NCI-H2029 (cell line): ENCODE measurements around the gene DPYD.
A peak's percentile ranks its signal among the peaks of the same experiment; 100 is the strongest.

Experiments
- DNase-seq: peaks from one replicate; lab custom pipeline; 2025; lab: John Stamatoyannopoulos, UW

The DPYD gene

DNA sequence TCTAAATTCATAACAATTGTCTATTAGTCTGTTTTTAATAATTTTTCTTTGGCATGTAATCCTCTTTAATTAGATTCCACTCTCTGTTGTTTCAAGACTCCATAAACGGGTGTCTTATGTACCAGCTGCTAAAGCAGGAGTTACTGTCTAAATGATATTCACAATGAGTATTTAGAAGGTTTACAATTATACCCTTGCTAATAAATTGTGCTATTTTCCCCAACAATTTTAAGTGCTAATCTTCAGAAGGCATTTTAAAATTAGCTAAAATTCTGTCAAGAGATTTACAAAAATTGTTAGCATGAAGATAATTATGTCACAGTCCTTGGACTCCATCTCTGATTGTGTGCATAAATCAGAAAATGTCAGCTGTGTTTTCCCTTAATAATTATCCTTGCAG, 83.7 kb downstream of the DPYD start:
- no peak for DNase-seq

DNA sequence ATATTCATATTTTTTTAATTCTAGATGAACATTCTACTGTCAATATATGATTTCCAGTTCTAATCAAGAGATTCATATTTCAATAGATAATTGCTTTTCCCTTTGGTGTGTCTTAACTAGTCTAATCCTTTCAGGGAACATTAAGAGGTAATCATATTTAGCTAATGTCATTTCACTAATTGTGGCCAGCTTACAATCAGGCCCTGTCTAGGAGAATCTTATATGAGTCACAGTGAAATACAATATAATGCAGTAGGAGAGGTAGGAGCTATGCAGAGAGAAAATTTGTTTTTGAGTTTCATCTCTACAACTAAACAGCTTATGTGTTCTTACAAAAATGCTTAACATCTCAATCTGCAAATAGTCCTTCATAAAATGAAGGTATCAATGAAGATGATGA, 85.9 kb downstream of the DPYD start:
- no peak for DNase-seq

DNA sequence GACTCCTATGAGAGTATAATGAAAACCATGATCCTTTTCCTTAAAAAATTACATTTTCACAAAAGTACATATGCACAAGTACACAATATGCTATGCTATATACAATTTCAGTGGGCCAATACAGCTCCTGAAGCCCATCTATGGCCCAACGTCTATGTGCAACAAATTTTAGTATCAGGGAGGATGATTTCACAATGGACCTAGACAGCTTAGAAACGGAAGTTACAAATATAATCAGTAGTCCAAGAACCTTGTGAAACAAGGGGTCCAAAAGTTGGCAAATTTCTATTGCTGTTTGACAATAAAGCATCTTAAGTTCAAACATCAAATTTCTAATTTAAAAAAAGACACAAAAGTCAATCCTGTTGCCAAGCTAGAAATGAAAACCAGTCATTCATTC, 87.0 kb downstream of the DPYD start:
- DNase-seq = no peak

DNA sequence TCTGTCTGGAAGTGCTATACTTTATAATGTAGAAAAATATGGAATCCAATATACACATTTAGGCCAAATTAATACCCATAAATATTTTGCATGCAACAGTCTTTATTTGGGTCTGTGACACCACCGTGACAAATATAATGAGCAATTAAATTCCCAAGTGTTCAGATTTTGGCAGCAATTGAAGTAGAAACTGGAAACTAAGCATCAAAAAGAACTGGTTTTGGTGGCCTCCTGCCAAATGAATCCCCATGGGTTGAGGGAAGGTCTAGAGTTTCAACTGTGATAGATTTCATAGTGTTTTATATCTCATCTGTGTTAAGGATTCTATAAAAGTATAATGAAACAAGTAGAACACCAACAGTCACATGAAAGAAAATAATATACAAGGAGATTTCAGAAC, 88.4 kb downstream of the DPYD start:
- DNase-seq = peak; percentile 22

DNA sequence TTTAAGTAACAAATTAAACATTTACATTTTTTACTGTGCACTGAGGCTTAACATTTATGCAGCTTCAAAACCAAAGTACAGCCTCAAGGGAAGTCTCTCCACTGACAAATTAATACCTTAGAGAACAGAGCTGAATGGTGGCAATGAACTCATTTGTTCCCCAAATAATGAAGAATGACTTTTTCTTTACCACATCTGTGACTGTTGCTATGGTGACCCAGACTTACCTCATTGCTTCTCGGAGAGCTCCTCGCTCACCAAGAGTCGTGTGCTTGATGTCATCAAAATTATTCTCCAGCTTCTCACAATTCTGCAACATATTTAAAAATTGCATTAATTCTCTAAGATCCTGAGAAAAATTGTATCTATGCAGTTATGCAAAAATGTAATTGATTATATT, 92.9 kb downstream of the DPYD start:
- no peak for DNase-seq

DNA sequence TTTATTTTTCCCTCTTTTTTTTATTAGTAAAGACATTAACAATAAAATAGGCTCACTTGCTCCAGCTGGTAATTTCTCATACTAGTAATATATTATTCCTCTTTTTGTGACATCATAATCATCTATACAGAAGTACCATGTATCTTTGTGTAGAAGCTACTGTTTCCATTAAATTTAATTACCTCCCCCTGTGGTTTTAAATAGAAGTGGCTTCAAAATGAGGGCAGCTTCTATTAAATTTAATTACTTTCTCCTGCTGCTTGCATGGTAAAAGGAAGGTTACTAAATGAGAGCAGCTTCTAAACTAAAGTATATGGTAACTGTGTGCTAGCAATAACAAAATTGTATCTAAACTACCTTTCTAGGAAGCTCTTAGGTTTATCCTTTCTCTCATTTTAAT, 94.0 kb downstream of the DPYD start:
- DNase-seq = no peak

DNA sequence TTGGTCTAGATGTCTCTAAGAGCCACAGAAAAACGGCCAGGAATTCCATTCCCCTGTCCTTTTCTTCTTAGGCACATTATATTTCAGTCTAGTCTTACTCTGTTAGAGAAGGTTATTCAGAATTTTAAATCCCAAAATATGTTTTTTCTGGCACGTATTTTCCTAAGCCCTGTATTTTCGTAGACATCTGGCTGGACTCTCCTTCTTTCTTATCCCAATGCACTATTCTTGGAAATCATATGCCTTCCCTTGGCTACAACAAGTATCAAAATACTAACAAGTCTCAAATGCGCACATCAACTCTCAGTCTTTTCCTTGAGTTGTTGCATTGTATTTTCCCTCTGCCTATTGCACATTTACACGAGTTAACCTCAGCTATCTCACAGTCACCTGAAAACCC, 96.2 kb downstream of the DPYD start:
- no peak for DNase-seq

DNA sequence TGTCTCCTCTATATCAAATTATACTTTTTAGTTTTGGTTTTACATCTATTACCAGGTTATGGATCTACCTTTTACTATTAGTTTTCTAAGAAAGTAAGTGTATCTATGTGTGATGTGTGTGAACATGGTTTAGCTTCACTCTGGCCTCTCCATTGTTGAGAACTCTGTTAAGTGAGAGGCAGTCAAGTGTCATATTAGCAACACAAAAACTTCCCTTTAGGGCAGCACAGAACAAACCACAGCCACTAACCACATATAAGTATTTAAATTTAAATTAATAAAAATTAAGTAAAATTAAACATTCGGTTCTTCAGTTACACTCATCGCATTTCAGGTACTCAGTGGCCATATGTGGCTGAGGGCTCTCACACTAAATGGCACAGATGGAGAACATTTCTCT, 96.6 kb downstream of the DPYD start:
- no peak for DNase-seq

DNA sequence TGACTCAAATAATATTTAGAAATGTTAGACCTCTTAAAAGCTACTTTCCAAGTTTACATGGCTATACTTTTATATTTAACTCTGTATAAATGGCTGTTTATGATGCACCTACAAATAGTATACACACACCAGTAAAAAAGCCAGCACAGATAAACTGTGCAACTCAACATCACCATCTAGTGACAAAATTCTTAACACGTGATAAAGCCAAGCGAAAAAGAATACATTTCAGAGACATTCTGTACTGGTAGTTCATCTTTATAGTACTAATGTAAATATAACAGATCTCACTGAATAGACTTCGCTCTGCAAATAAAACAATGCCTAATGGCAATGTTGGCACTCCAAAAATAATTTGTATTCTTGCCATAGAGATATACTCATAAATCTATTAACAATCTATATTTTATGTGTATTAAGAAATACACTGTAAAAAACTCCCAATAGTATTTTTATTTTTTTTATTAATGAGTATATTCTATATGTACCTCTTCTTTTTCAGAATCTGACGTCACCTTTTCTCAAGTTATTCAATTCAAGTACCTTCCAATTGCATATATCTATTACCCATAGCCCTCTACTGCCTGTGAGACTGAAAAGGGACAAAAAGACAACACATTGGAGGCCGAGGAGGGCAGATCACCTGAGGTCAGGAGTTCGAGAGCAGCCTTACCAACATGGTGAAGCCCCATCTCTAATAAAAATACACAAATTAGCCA, 100.2 kb downstream of the DPYD start:
- DNase-seq = peak; percentile 8

DNA sequence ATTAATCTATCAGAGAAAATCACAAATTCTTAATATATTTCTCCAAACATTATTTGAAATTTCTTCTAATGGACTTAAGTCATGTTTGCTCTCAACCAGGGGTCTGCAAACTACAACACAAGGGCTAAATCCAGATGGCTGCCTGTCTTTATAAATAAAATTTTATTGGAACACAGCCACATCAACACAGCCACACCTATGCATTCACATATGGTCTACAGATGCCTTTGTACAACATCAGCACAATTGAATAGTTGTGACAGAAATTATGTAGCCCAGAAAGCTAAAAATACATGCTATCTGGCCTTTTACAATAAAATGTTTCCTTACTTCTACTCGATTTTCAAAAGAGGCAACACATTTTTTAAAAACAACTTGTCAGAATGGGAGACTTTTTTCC, 103.9 kb downstream of the DPYD start:
- DNase-seq = no peak

DNA sequence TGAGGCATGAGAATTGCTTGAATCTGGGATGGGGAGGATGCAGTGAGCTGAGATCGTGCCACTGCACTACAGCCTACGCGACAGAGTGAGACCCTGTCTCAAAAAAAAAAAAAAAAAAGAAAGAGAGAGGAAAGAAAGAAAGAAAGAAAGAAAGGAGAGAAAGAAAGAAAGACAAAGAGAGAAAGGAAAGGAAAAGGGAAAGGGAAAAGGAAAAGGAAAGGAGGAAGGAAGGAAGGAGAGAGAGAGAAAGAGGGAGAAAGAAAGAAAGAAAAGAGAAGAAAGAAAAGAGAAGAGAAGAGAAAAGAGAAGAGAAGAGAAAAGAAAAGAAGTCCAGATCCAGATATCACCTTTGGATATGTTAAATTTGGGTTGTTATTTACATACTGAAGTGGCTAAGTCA, 106.0 kb downstream of the DPYD start:
- no peak for DNase-seq

DNA sequence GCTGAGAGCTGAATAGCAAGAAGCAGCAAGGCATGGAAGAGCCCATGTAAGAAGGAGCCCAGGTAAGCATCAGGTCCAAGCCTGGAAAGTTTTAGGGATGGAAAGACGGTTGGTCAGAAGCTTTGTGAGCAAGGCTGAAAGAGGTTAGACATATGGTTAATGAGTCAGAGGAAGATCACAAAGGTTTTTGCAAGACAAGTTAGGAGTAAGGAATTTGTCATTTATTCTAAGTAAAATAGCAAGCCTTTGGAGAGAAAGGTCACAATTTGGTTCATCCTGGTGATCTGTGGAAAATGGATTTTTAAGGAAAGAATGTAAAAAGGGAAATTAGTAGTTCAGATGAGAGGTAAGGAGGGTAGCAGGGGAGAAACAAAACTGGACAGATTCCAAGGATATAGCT, 106.7 kb downstream of the DPYD start:
- no peak for DNase-seq

DNA sequence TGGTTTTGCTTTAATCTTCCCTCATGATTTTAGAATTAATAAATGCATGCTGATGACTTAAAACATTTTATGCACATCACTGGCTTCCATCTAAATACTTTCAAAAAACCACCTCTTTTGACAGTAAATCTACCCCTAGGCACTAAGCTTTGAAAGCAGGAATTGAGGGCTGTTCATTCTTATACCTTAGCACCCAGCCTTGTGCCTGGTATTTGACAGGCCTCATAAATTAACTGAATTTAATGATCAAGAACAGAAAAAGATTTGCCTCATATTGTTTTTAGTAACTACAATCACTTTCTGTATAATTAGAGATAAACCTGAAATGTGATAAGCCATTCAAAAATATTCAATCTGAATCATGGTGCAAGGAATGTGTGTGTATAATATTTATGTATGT, 108.8 kb downstream of the DPYD start:
- no peak for DNase-seq

DNA sequence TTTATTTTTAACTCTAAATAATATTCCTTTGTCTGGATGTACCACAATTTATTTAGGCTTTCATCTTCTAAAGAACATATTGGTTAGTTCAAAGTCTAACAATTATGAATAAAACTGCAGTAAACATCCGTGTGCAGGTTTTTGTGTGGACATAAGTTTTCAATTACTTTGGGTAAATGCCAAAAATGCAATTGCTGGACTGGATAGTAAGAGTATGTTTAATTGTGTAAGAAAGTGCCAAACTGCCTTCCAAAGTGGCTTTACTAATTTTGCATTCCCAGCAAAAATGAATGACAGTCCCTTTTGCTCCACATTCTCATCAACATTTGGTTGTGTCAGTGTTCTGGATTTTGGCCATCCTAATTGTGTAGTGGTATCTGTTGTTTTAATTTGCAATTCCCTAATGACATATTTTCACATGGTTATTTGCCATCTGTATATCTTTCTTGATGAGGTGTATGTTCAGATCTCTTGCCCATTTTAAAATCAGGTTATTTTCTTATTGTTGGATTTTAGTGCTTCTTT, 113.8 kb downstream of the DPYD start:
- DNase-seq = no peak

DNA sequence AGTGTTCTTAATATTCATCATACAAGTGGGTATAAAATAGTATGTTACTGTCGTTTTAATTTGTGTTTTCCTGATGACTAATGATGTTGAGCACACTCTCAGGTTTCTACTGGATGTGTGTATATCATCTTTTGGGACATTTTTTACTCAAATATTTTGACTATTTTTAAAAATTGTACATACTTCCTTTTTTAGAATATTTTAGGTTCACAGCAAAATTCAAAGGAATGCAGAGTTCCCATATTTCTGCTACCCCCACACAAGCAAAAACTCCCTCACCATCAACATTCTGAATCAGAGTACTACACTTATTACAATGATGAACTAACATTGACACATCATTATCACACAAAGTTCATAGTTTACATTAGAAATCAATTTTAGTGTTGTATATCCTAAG, 114.5 kb downstream of the DPYD start:
- DNase-seq = no peak

DNA sequence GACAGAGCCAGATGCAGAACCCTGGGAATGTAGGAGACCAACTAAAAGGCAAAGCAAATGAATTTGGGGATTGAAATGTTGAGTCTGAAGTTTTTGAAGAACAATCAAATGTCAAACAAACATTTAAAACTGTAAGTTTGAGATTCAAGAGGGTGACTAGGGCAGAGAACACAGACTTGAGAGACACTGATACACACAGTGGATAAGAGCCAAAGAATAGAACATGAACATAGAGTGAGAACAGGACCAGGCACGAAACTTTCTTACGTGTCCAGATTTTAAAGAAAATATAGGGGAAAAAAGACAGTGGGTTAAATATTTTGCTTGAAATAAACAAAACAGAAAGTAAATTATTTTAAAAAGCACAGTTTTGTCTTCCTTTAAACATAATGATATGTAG, 115.7 kb downstream of the DPYD start:
- no peak for DNase-seq

DNA sequence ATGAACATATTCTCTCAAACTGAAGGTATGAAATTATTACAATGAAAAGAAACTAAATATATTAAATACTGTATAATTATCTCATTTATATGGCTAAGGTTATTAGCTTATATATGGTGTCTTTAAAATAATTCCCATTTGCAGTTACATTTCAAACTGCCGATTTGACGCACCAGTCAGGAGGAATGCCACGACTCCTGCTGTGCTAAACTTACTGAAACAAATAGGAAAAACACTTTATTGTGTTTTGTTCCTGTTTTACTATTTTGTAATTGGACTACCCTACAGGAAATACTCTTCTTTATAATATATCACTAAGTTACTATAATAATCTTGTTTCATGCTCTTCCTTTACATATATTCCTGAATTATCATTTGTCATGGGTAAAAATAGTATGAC, 117.8 kb downstream of the DPYD start:
- no peak for DNase-seq

DNA sequence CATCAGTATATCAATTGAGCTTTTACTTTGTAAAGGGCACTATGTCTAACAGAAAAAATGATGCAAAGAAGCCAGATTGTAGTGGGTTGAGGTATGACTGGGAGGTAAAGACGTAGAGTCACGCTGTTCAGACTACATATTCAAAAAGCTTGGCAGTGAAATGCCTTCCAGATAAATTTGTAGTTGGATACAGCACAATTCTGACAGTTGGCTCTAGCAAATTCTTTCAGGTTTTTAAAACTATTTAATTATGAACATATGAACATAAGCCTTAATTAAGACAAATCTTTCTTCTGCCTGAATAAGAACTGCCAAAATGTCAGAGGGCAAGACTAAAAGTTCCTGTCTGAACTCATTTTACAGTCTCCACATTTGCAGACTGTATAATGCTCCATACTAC, 118.8 kb downstream of the DPYD start:
- no peak for DNase-seq

DNA sequence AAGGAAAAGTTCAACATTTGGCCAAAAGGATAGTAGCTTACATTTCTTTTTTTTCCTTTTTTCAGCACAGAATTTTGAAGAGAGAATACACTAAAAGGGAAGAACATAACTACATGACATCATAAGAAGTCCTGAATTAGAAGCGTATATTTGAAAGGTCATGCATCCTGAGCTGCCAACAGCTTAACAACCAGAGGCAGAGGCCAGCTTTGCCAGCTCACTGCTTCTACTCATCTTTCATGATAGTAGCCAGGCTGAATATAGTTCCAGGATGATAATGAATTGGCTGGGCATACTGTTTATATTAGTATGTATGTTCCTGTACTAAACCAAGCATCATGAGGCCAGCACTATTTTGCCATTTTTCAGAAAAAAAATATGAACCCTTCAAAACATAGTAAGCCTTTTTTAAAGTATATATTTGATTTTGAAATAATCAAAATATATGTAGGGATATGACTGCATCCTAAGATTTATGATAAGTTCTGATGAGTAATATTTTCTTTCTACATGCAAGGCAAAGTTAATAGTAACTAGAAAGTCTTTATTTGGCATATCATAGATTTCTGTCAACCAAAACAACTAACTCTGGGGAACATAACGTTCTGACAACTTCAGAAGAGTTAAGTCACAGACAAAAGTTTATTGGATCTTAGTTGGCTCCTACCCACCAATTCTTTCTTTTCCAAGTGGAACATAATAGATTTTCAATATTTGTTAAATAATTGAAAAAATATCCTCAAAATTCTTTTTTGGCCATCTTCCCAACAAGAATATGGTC, 123.2 kb downstream of the DPYD start:
- no peak for DNase-seq

DNA sequence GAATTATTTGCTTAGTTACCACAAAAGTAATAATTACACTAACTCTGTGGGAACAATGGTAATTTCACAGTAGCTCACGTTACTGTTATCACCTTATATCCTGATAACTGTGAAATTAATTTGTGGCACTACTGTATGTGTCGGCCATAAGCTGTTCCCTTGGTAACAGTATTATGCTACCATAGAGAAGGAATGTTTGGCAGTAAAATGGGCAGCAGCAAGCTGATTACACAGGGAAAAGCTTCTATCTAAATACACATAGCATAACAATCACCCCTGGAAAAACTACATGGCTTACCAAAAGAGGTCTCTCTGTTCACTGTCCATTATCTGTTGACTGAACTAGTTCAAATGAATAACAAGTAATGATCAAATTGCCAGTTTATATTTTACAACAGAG, 124.1 kb downstream of the DPYD start:
- peak; percentile 71 for DNase-seq

DNA sequence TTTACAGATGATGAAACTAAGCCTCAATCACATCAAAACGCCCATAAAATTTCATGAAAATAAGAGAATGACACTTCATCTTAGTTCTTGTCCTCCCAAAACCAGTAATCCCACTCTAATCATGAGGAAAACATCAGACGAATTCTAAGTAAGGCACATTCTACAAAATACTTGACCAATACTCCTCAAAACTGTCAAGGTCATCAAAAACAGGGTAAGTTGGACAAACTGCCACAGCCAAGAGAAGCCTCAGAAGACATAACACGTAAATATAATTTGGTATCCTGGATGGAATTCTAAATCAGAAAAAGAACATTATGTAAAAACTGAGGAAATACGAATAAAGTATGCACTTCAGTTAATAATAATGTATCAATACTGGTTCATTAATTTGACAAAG, 128.2 kb downstream of the DPYD start:
- DNase-seq = no peak

DNA sequence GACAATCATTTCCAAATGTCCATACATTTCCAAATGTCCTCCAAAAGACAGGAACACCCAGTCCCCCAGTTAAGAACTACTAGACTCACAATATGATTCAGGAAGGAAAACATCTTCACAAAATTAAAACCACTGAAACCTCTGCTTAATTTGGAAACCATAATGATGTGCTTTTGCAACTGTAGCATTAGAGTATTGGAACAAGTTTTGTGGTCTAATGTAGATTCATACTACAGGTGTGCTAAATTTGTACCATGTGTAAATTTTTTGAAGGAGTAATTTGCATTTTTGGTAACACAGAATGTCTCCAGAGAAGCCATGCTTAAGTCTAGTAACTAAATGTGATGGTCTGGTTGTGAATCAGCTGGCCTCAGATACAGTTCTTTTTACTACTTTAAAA, 129.6 kb downstream of the DPYD start:
- no peak for DNase-seq

DNA sequence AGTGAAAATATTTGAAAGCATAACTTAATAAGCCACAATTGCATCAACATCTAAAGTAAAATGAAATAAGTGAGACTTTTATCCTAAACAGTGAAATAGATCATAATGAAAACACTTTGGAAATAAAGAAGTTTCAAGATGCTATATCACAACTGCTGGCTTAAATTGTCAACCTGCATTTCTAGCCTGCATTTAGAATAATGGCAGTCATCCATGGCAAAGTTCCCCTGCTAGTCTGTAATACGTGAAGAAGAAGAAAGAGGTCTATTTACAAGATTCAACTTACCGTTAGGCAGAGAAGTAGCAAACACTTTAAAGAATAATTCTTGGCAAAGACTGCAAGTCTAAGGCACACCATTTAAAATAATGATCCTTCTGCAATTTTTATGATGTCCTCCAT, 133.6 kb downstream of the DPYD start:
- no peak for DNase-seq

DNA sequence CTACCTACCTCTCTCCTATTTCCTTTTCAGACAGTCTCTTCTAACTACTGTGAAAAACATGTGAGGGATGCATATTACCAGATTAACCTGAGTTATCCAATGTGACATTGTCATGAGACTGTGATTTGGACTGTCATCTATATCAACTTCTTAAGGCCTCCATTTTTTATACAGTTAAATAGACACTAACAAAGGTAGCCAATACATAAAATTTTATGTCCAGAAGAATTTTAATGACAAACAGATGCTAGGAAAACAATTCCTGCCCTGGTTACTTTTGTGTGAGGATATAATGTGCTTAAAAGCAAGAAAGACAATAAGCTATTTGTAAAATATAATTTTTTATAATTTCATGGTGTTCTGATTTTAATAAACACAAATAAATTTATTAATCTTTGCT, 136.2 kb downstream of the DPYD start:
- no peak for DNase-seq
